WTC11 (cell line): Measurements from ENCODE around the gene RPS5. TPM values are rescaled to one million over a fixed set of nuclear protein-coding genes. Genes with fewer than 3 reads are reported as not detected.

Experiments used
- ATAC-seq: fragments of 200-7000 bp; cut with Tn5 transposase; 2 replicates; pipeline ENCODE4 v1.10.0; 2021; ENCODE audit warnings: mild to moderate bottlenecking, moderate library complexity
- CTCF ChIA-PET: fragments of 300-600 bp; sonication (Branson Sonifier 250); formaldehyde crosslinking; loops from one replicate; lab custom pipeline; 2021; ENCODE audit warnings: antibody characterized with exemption; lab: Charles Lee
- POLR2A ChIA-PET: fragments of 350-600 bp; sonication (Branson Sonifier 250); formaldehyde crosslinking; loops from one replicate; lab custom pipeline; 2021; ENCODE audit warnings: antibody characterized with exemption; lab: Charles Lee
- DNase-seq: peaks from one replicate; pipeline ENCODE4 v3.0.0; 2021; ENCODE audit warnings: low spot score
- H3K27ac Mint-ChIP-seq: 2 replicates; pipeline ENCODE4 v1.8.0; 2021; ENCODE audit warnings: mixed read lengths
- H3K27me3 Mint-ChIP-seq: 2 replicates; pipeline ENCODE4 v1.8.0; 2021; ENCODE audit warnings: low read depth, mild to moderate bottlenecking, moderate library complexity, mixed read lengths
- H3K36me3 Mint-ChIP-seq: 2 replicates; pipeline ENCODE4 v1.8.0; 2021; ENCODE audit warnings: mixed read lengths
- H3K4me1 Mint-ChIP-seq: 2 replicates; pipeline ENCODE4 v1.8.0; 2022; ENCODE audit warnings: mixed read lengths
- H3K4me3 Mint-ChIP-seq: 2 replicates; pipeline ENCODE4 v1.8.0; 2021; ENCODE audit warnings: mild to moderate bottlenecking, moderate library complexity, mixed read lengths
- H3K9me3 Mint-ChIP-seq: 2 replicates; pipeline ENCODE4 v1.8.0; 2021; ENCODE audit warnings: mixed read lengths
- CREM ChIP-seq: sonication (generic); formaldehyde crosslinking; IDR thresholded peaks from 2 replicates; pipeline ENCODE4 v1.8.1; 2022; ENCODE audit warnings: mild to moderate bottlenecking, missing genetic modification reagents, moderate library complexity
- EMX1 ChIP-seq: fragments of 250-450 bp; sonication (Bioruptor Pico); IDR thresholded peaks from 2 replicates; pipeline ENCODE4 v1.8.0; 2021; ENCODE audit warnings: mild to moderate bottlenecking
- GABPB1 ChIP-seq: sonication (generic); formaldehyde crosslinking; IDR thresholded peaks from 2 replicates; pipeline ENCODE4 v1.8.1; 2023; ENCODE audit warnings: mild to moderate bottlenecking, missing genetic modification reagents
- GRHL2 ChIP-seq: fragments of 250-450 bp; sonication (Bioruptor Pico); IDR thresholded peaks from 2 replicates; pipeline ENCODE4 v1.8.0; 2022; ENCODE audit warnings: mild to moderate bottlenecking, moderate library complexity; ENCODE audit not compliant: insufficient replicate concordance, severe bottlenecking
- HMGXB4 ChIP-seq: sonication (generic); formaldehyde crosslinking; IDR thresholded peaks from 2 replicates; pipeline ENCODE4 v1.8.1; 2023; ENCODE audit warnings: mild to moderate bottlenecking, moderate library complexity, missing genetic modification reagents
- IRF1 ChIP-seq: sonication (generic); formaldehyde crosslinking; IDR thresholded peaks from 2 replicates; pipeline ENCODE4 v1.8.0; 2023; ENCODE audit warnings: missing genetic modification reagents
- KAT7 ChIP-seq: sonication (generic); formaldehyde crosslinking; IDR thresholded peaks from 2 replicates; pipeline ENCODE4 v1.8.1; 2023; ENCODE audit warnings: missing genetic modification reagents, mild to moderate bottlenecking, borderline replicate concordance
- NR2C2 ChIP-seq: sonication (generic); formaldehyde crosslinking; IDR thresholded peaks from 2 replicates; pipeline ENCODE4 v1.8.0; 2022; ENCODE audit warnings: mild to moderate bottlenecking, missing genetic modification reagents
- PRDM15 ChIP-seq: sonication (generic); formaldehyde crosslinking; IDR thresholded peaks from 2 replicates; pipeline ENCODE4 v1.8.0; 2022; ENCODE audit warnings: missing genetic modification reagents
- SMAD4 ChIP-seq: sonication (generic); formaldehyde crosslinking; IDR thresholded peaks from 2 replicates; pipeline ENCODE4 v1.8.0; 2022; ENCODE audit warnings: mild to moderate bottlenecking, missing genetic modification reagents
- SOX15 ChIP-seq: fragments of 250-450 bp; sonication (Bioruptor Pico); IDR thresholded peaks from 2 replicates; pipeline ENCODE4 v1.9.0; 2021; ENCODE audit warnings: mild to moderate bottlenecking
- SP1 ChIP-seq: sonication (generic); formaldehyde crosslinking; conservative IDR thresholded peaks from 2 replicates; pipeline ENCODE4 v1.8.1; 2022; ENCODE audit warnings: missing genetic modification reagents
- STAT6 ChIP-seq: sonication (generic); formaldehyde crosslinking; conservative IDR thresholded peaks from 2 replicates; pipeline ENCODE4 v1.8.1; 2023; ENCODE audit warnings: mild to moderate bottlenecking, low read depth, missing genetic modification reagents, moderate library complexity
- TP53 ChIP-seq: sonication (generic); formaldehyde crosslinking; IDR thresholded peaks from 2 replicates; pipeline ENCODE4 v1.8.1; 2023; ENCODE audit warnings: mild to moderate bottlenecking, missing genetic modification reagents
- ZNF281 ChIP-seq: sonication (generic); formaldehyde crosslinking; IDR thresholded peaks from 2 replicates; pipeline ENCODE4 v1.8.0; 2023; ENCODE audit warnings: mild to moderate bottlenecking, missing genetic modification reagents
- ZNF671 ChIP-seq: fragments of 250-450 bp; sonication (Bioruptor Pico); IDR thresholded peaks from 2 replicates; pipeline ENCODE4 v1.8.0; 2021; ENCODE audit warnings: mild to moderate bottlenecking
- total RNA-seq: library from RNA; stranded (reverse); gene quantifications from 3 replicates; pipeline ENCODE4 v1.2.3, GENCODE V29; 2021

The RPS5 gene
- total RNA-seq, 1 experiment from 2014 or later = 1,502 TPM

- TF ChIP-seq HMGXB4 = peak; percentile 70; the same call in 1 of the 2 replicates
- 0 out of 2 replicates have a peak, but pooled peaks have one; percentile 43 for TF ChIP-seq SMAD4 (CRISPR knock-in tag)
- peak; percentile 95 for TF ChIP-seq SP1 (CRISPR knock-in tag)
These were observed 21.3 kb downstream of the RPS5 start, which contains the start of gene ZNF584 (continued) for GRCh38 chr19:58408152-58409009.

GRCh38 chr19:58409010-58409790 is 22.1 kb downstream of the RPS5 start:
- Mint-ChIP-seq H3K4me1 (peaks cover 18% of the 10 kb centered on the region), H3K27me3 (peaks cover 14% of the 10 kb centered on the region), H3K9me3 (no peaks in the 10 kb centered on the region)
- POLR2A ChIA-PET = interaction anchor here (0.5 to 1.0 kb wide), 3 partner anchors 12 to 82 kb away, joined by 3 to 7 read pairs (median 4); partner anchors contain the start of genes ZNF324B and ZSCAN22
- TF ChIP-seq GABPB1 (CRISPR knock-in tag) (no peak), EMX1 (CRISPR knock-in tag) (0 out of 2 replicates have a peak, but pooled peaks have one; percentile 28), KAT7 (CRISPR knock-in tag) (0 out of 2 replicates have a peak, but pooled peaks have one; percentile 17)
- TF ChIP-seq, all 79 proteins: peak for 2
- CTCF ChIA-PET = interaction anchor here (0.5 to 1.0 kb wide), 6 partner anchors 42 to 461 kb away, joined by 3 to 7 read pairs (median 4); partner anchors contain the start of genes ZBTB45 and ZNF324B
- peaks cover under 1% of the 10 kb centered on the region for H3K36me3 Mint-ChIP-seq
- peak; percentile 10 for ATAC-seq
- peak; percentile 31 for DNase-seq
- no peak overlapping the region for H3K27ac Mint-ChIP-seq
- peak overlapping the region; percentile 91 for H3K4me3 Mint-ChIP-seq

- Mint-ChIP-seq H3K36me3 (peaks cover 21% of the 10 kb centered on the region), H3K4me3 (no peak overlapping the region), H3K27ac (no peak overlapping the region), H3K4me1 (no peaks in the 10 kb centered on the region), H3K27me3 (no peaks in the 10 kb centered on the region), H3K9me3 (no peaks in the 10 kb centered on the region)
- ATAC-seq (no peak), DNase-seq (no peak)
- CTCF ChIA-PET = no interaction called here
- POLR2A ChIA-PET = no interaction called here
- TF ChIP-seq STAT6 (CRISPR knock-in tag) (no peak), GRHL2 (CRISPR knock-in tag) (no peak), ZNF281 (CRISPR knock-in tag) (no peak), NR2C2 (CRISPR knock-in tag) (no peak), PRDM15 (CRISPR knock-in tag) (no peak), HMGXB4 (no peak), IRF1 (CRISPR knock-in tag) (no peak), TP53 (CRISPR knock-in tag) (no peak), SMAD4 (CRISPR knock-in tag) (no peak), CREM (no peak), SOX15 (no peak), ZNF671 (no peak)
These were observed 29.5 kb downstream of the RPS5 start for GRCh38 chr19:58416604-58417003.
